WTC11 (cell line): ENCODE data around the gene DUOX2.

Experiments used
- ATF1 ChIP-seq: sonication (generic); formaldehyde crosslinking; IDR thresholded peaks from 2 replicates; pipeline ENCODE4 v1.8.1; 2023; ENCODE audit warnings: mild to moderate bottlenecking, moderate library complexity, missing genetic modification reagents
- ATF3 ChIP-seq: sonication (generic); formaldehyde crosslinking; conservative IDR thresholded peaks from 2 replicates; pipeline ENCODE4 v1.8.1; 2022; ENCODE audit warnings: mild to moderate bottlenecking, missing genetic modification reagents
- ATF6 ChIP-seq: sonication (generic); formaldehyde crosslinking; IDR thresholded peaks from 2 replicates; pipeline ENCODE4 v1.8.1; 2023; ENCODE audit warnings: mild to moderate bottlenecking, missing genetic modification reagents
- CBFB ChIP-seq: sonication (generic); formaldehyde crosslinking; IDR thresholded peaks from 2 replicates; pipeline ENCODE4 v1.8.1; 2022; ENCODE audit warnings: mild to moderate bottlenecking, low read depth, missing genetic modification reagents
- CREB1 ChIP-seq: sonication (generic); formaldehyde crosslinking; IDR thresholded peaks from 2 replicates; pipeline ENCODE4 v1.8.0; 2023; ENCODE audit warnings: mild to moderate bottlenecking, missing genetic modification reagents
- CREM ChIP-seq: sonication (generic); formaldehyde crosslinking; IDR thresholded peaks from 2 replicates; pipeline ENCODE4 v1.8.1; 2022; ENCODE audit warnings: mild to moderate bottlenecking, missing genetic modification reagents, moderate library complexity
- CTCF ChIP-seq: fragments of 200-600 bp; IDR thresholded peaks from 2 replicates; pipeline ENCODE4 v1.8.0; 2022; ENCODE audit warnings: antibody characterized with exemption
- FOXJ3 ChIP-seq: sonication (generic); formaldehyde crosslinking; IDR thresholded peaks from 2 replicates; pipeline ENCODE4 v1.9.0; 2021; ENCODE audit warnings: missing genetic modification reagents, mild to moderate bottlenecking, borderline replicate concordance
- TEAD4 ChIP-seq: sonication (generic); formaldehyde crosslinking; IDR thresholded peaks from 2 replicates; pipeline ENCODE4 v1.8.0; 2022; ENCODE audit warnings: mild to moderate bottlenecking, missing genetic modification reagents
- TP53 ChIP-seq: sonication (generic); formaldehyde crosslinking; IDR thresholded peaks from 2 replicates; pipeline ENCODE4 v1.8.1; 2023; ENCODE audit warnings: mild to moderate bottlenecking, missing genetic modification reagents
- ZNF121 ChIP-seq: sonication (generic); formaldehyde crosslinking; IDR thresholded peaks from 2 replicates; pipeline ENCODE4 v1.8.0; 2023; ENCODE audit warnings: missing genetic modification reagents

- TF ChIP-seq ATF3 (CRISPR knock-in tag) = no peak
- TF ChIP-seq CTCF = no peak
- TF ChIP-seq ZNF121 (CRISPR knock-in tag) = no peak
- no peak for TF ChIP-seq TEAD4
- TF ChIP-seq CREB1 (CRISPR knock-in tag) = no peak
- no peak for TF ChIP-seq TP53
- TF ChIP-seq CBFB (CRISPR knock-in tag) = no peak
- TF ChIP-seq ATF1 = no peak
- TF ChIP-seq CREM (CRISPR knock-in tag) = no peak
- TF ChIP-seq ATF6 = no peak
- TF ChIP-seq FOXJ3 = no peak
These were observed 25.8 kb upstream of the DUOX2 start for GRCh38 chr15:45139770-45140169.
